Mesothelial cell of epicardium (in vitro differentiated cells): ENCODE results near the gene FBXL20. TPM values are rescaled to one million over a fixed set of nuclear protein-coding genes. Genes with fewer than 3 reads are reported as not detected.
"Not testable (repeated sequence)": the region's sequence is repeated elsewhere in the genome, so short reads cannot be mapped to it uniquely, and the experiment has no call there.

Source experiments
- DNase-seq, 2 experiments: peaks; one replicate each; pipeline ENCODE4 v3.0.0; 2021; ENCODE audit warnings: low spot score in 2 of 2; ENCODE audit not compliant: unreplicated experiment in 2 of 2
- H3K27ac Mint-ChIP-seq: 2 replicates; pipeline ENCODE4 v1.8.0; 2021; ENCODE audit warnings: mixed read lengths
- H3K27me3 Mint-ChIP-seq: 2 replicates; pipeline ENCODE4 v1.8.0; 2021; ENCODE audit warnings: low read depth, mixed read lengths
- H3K36me3 Mint-ChIP-seq: 2 replicates; pipeline ENCODE4 v1.8.0; 2021; ENCODE audit warnings: mixed read lengths
- H3K4me1 Mint-ChIP-seq: 2 replicates; pipeline ENCODE4 v1.8.0; 2021; ENCODE audit warnings: mixed read lengths
- H3K4me3 Mint-ChIP-seq: 2 replicates; pipeline ENCODE4 v1.8.0; 2021; ENCODE audit warnings: mild to moderate bottlenecking, moderate library complexity, mixed read lengths
- H3K9me3 Mint-ChIP-seq: 2 replicates; pipeline ENCODE4 v1.8.0; 2021; ENCODE audit warnings: mixed read lengths
- CTCF ChIP-seq: fragments of 200-600 bp; sonication (generic); IDR thresholded peaks from one replicate; pipeline ENCODE4 v1.5.0; 2021; ENCODE audit warnings: antibody characterized with exemption; ENCODE audit not compliant: unreplicated experiment
- total RNA-seq: library from RNA; stranded (reverse); gene quantifications from 3 replicates; pipeline ENCODE4 v1.2.1, GENCODE V29; 2021

FBXL20 gene
- total RNA-seq, 1 donor from 2014 or later: 29.1 TPM

GRCh38 chr17:39252788-39253460 lies 148.5 kb downstream of the FBXL20 start:
- Mint-ChIP-seq H3K9me3 (no peaks in the 10 kb centered on the region), H3K27me3 (no peaks in the 10 kb centered on the region), H3K36me3 (peaks cover 23% of the 10 kb centered on the region), H3K4me1 (no peaks in the 10 kb centered on the region), H3K27ac (no peak overlapping the region), H3K4me3 (no peak overlapping the region)
- TF ChIP-seq CTCF: no peak
- DNase-seq: no peak

GRCh38 chr17:39251997-39252396 lies 149.4 kb downstream of the FBXL20 start:
- DNase-seq: no peak
- Mint-ChIP-seq H3K4me3 (no peak overlapping the region), H3K27ac (no peak overlapping the region), H3K27me3 (no peaks in the 10 kb centered on the region), H3K9me3 (no peaks in the 10 kb centered on the region), H3K36me3 (peaks cover 22% of the 10 kb centered on the region), H3K4me1 (no peaks in the 10 kb centered on the region)
- no peak for TF ChIP-seq CTCF

- H3K9me3 Mint-ChIP-seq, H3K27me3 Mint-ChIP-seq, H3K4me1 Mint-ChIP-seq, DNase-seq, H3K4me3 Mint-ChIP-seq, H3K27ac Mint-ChIP-seq: not testable (repeated sequence)
- H3K36me3 Mint-ChIP-seq: peaks cover 14% of the 10 kb centered on the region
Observed at GRCh38 chr17:39250076-39250475, 151.3 kb downstream of the FBXL20 start.

- Mint-ChIP-seq H3K4me3 (no peak overlapping the region), H3K9me3 (no peaks in the 10 kb centered on the region), H3K36me3 (peaks cover 2% of the 10 kb centered on the region), H3K27me3 (peaks cover 2% of the 10 kb centered on the region), H3K27ac (no peak overlapping the region), H3K4me1 (peaks cover 2% of the 10 kb centered on the region)
- DNase-seq: no peak
- no peak for TF ChIP-seq CTCF
Observed at GRCh38 chr17:39246274-39246673, 155.2 kb downstream of the FBXL20 start.

GRCh38 chr17:39244600-39245570 lies 156.5 kb downstream of the FBXL20 start:
- Mint-ChIP-seq H3K36me3 (no peaks in the 10 kb centered on the region), H3K27ac (no peak overlapping the region), H3K4me3 (no peak overlapping the region), H3K27me3 (peaks cover 3% of the 10 kb centered on the region), H3K4me1 (peaks cover 2% of the 10 kb centered on the region), H3K9me3 (no peaks in the 10 kb centered on the region)
- DNase-seq: peak; percentile 71 to 95
- TF ChIP-seq CTCF: peak; percentile 99
